Mesenchymal stem cell (in vitro differentiated cells and primary cell): ENCODE results near the gene ZNF74.
A peak's percentile ranks its signal among the peaks of the same experiment; 100 is the strongest.
"Not testable (repeated sequence)": the region's sequence is repeated elsewhere in the genome, so short reads cannot be mapped to it uniquely, and the experiment has no call there.

Experiments used
- DNase-seq: peaks from one replicate; pipeline ENCODE4 v3.0.0-alpha.2; 2013
- H2AFZ ChIP-seq: one replicate; pipeline ENCODE4 v1.6.1; 2013; ENCODE audit warnings: low read depth, mild to moderate bottlenecking, control low read depth, inconsistent platforms, low read length, moderate library complexity
- H2AK5ac ChIP-seq: 2 replicates; pipeline ENCODE4 v1.6.1; 2013; ENCODE audit warnings: low read length, moderate library complexity, mild to moderate bottlenecking, inconsistent platforms; ENCODE audit not compliant: severe bottlenecking
- H2BK120ac ChIP-seq: one replicate; pipeline ENCODE4 v1.6.1; 2013; ENCODE audit warnings: low read depth, mild to moderate bottlenecking, inconsistent platforms, low read length, moderate library complexity
- H2BK12ac ChIP-seq, 2 experiments: one replicate each; pipeline ENCODE4 v1.6.1; 2013; ENCODE audit warnings: inconsistent platforms in 2 of 2, low read length in 2 of 2, mild to moderate bottlenecking in 2 of 2, moderate library complexity in 2 of 2, control low read depth in 1 of 2
- H2BK15ac ChIP-seq: one replicate; pipeline ENCODE4 v1.6.1; 2013; ENCODE audit warnings: mild to moderate bottlenecking, low read depth, inconsistent platforms; ENCODE audit not compliant: poor library complexity, severe bottlenecking
- H2BK5ac ChIP-seq: 2 replicates; pipeline ENCODE4 v1.6.1; 2013; ENCODE audit warnings: low read depth, mild to moderate bottlenecking, low read length, control low read depth, inconsistent platforms; ENCODE audit not compliant: poor library complexity, severe bottlenecking
- H3K14ac ChIP-seq, 2 experiments: one replicate each; pipeline ENCODE4 v1.6.1; 2013; ENCODE audit warnings: inconsistent platforms in 2 of 2, low read length in 2 of 2, control low read depth in 1 of 2, mild to moderate bottlenecking in 1 of 2, moderate library complexity in 1 of 2
- H3K18ac ChIP-seq, 2 experiments: one replicate each; pipeline ENCODE4 v1.6.1; 2013; ENCODE audit warnings: inconsistent platforms in 2 of 2, low read length in 2 of 2, control low read depth in 1 of 2, low read depth in 1 of 2, mild to moderate bottlenecking in 1 of 2
- H3K23ac ChIP-seq, 2 experiments: one replicate each; pipeline ENCODE4 v1.6.1; 2013; ENCODE audit warnings: inconsistent platforms in 2 of 2, low read length in 2 of 2, mild to moderate bottlenecking in 2 of 2, moderate library complexity in 2 of 2, control low read depth in 1 of 2
- H3K27ac ChIP-seq: 2 replicates; pipeline ENCODE4 v1.5.1; 2013; ENCODE audit warnings: mild to moderate bottlenecking, moderate library complexity, low read length, control low read depth, inconsistent platforms; ENCODE audit not compliant: poor library complexity, severe bottlenecking
- H3K27me3 ChIP-seq, 2 experiments: 2 replicates each; pipeline versions ENCODE4 v1.6.1 to v1.7.0; 2013; ENCODE audit warnings: low read length in 2 of 2, mild to moderate bottlenecking in 2 of 2, moderate library complexity in 2 of 2, control low read depth in 1 of 2, inconsistent platforms in 1 of 2; ENCODE audit not compliant: control insufficient read depth in 1 of 2, insufficient read depth in 1 of 2
- H3K36me3 ChIP-seq, 2 experiments: 2 replicates each; pipeline versions ENCODE4 v1.6.1 to v1.7.0; 2013; ENCODE audit warnings: low read length in 2 of 2, control low read depth in 1 of 2, inconsistent platforms in 1 of 2, low read depth in 1 of 2, mild to moderate bottlenecking in 1 of 2; ENCODE audit not compliant: insufficient read depth in 2 of 2, control insufficient read depth in 1 of 2
- H3K4ac ChIP-seq, 2 experiments: one replicate each; pipeline ENCODE4 v1.6.1; 2013; ENCODE audit warnings: inconsistent platforms in 2 of 2, low read length in 2 of 2, mild to moderate bottlenecking in 2 of 2, moderate library complexity in 2 of 2, control low read depth in 1 of 2, low read depth in 1 of 2
- H3K4me1 ChIP-seq: 2 replicates; pipeline ENCODE4 v1.6.1; 2013; ENCODE audit warnings: low read depth, low read length, control low read depth; ENCODE audit not compliant: control insufficient read depth, insufficient read depth
- H3K4me2 ChIP-seq: 2 replicates; pipeline ENCODE4 v1.6.1; 2013; ENCODE audit warnings: low read length, mild to moderate bottlenecking, inconsistent platforms; ENCODE audit not compliant: poor library complexity, severe bottlenecking
- H3K4me3 ChIP-seq, 2 experiments: 2 replicates each; pipeline versions ENCODE4 v1.5.1 to v1.7.0; 2013; ENCODE audit warnings: low read length in 2 of 2, mild to moderate bottlenecking in 2 of 2, control low read depth in 1 of 2, low read depth in 1 of 2; ENCODE audit not compliant: insufficient read depth in 1 of 2
- H3K79me1 ChIP-seq: replicated peaks from 2 replicates; pipeline ENCODE4 v1.6.1; 2013; ENCODE audit warnings: mild to moderate bottlenecking, control low read depth, low read length, inconsistent platforms; ENCODE audit not compliant: poor library complexity, severe bottlenecking
- H3K9ac ChIP-seq: 2 replicates; pipeline ENCODE4 v1.7.0; 2013; ENCODE audit warnings: mild to moderate bottlenecking, low read length, moderate library complexity
- H3K9me3 ChIP-seq: 2 replicates; pipeline ENCODE4 v1.7.0; 2013; ENCODE audit warnings: mild to moderate bottlenecking, low read length; ENCODE audit not compliant: control insufficient read depth
- H4K8ac ChIP-seq: one replicate; pipeline ENCODE4 v1.6.1; 2013; ENCODE audit warnings: inconsistent platforms, mild to moderate bottlenecking, low read length, moderate library complexity
- H4K91ac ChIP-seq: one replicate; pipeline ENCODE4 v1.6.1; 2013; ENCODE audit warnings: mild to moderate bottlenecking, low read length, inconsistent platforms
- WGBS: methylation state at CpG from one replicate; pipeline ENCODE4 v1.1.7; 2013; ENCODE audit warnings: mixed read lengths; 5-methylcytosine and 5-hydroxymethylcytosine counted together

Gene ZNF74

GRCh38 chr22:20391222-20391621 lies 2.7 kb upstream of the ZNF74 start:
- Histone ChIP-seq H3K4me3 (no peak overlapping the region), H2AFZ (no peak overlapping the region), H3K27ac (no peak overlapping the region), H3K23ac (no peak overlapping the region), H4K91ac (no peak overlapping the region), H3K9ac (no peak overlapping the region), H3K79me1 (peaks cover 12% of the 10 kb centered on the region), H2AK5ac (no peak overlapping the region), H2BK120ac (no peak overlapping the region), H3K4ac (no peak overlapping the region), H3K18ac (no peak overlapping the region), H2BK5ac (no peak overlapping the region), H3K36me3 (peaks cover 0 to 4% of the 10 kb centered on the region in 2 experiments), H3K14ac (no peak overlapping the region), H4K8ac (no peak overlapping the region), H3K27me3 (peaks cover 4 to 7% of the 10 kb centered on the region in 2 experiments), H3K9me3 (no peaks in the 10 kb centered on the region), H2BK12ac (no peak overlapping the region), H3K4me1 (peaks cover 20% of the 10 kb centered on the region), H2BK15ac (no peak overlapping the region), H3K4me2 (no peak overlapping the region)
- DNase-seq: no peak
- WGBS: 87% methylated on average over 4 of the region's 4 CpGs

GRCh38 chr22:20392365-20392881 lies 1.5 kb upstream of the ZNF74 start:
- WGBS: 97% methylated on average over 47 of the region's 53 CpGs
- not testable (repeated sequence) for H3K4me3 ChIP-seq, H2AFZ ChIP-seq, DNase-seq, H3K23ac ChIP-seq, H3K27ac ChIP-seq, H2BK12ac ChIP-seq, H3K9ac ChIP-seq, H3K27me3 ChIP-seq, H3K4ac ChIP-seq, H4K8ac ChIP-seq, H3K9me3 ChIP-seq, H3K4me2 ChIP-seq, H4K91ac ChIP-seq, H2BK5ac ChIP-seq, H2BK120ac ChIP-seq, H3K14ac ChIP-seq, H3K18ac ChIP-seq, H2BK15ac ChIP-seq, H2AK5ac ChIP-seq, H3K36me3 ChIP-seq
- peaks cover 21% of the 10 kb centered on the region for H3K79me1 ChIP-seq
- peaks cover 21% of the 10 kb centered on the region for H3K4me1 ChIP-seq

- peak overlapping the region; percentile 70 for H2BK15ac ChIP-seq
- H4K91ac ChIP-seq: peak overlapping the region; percentile 87
- H3K23ac ChIP-seq: no peak overlapping the region
- no peak overlapping the region for H2BK12ac ChIP-seq
- H3K27ac ChIP-seq: no peak overlapping the region
- 98% methylated on average over 22 of the region's 23 CpGs for WGBS
- H2AK5ac ChIP-seq: no peak overlapping the region
- H3K79me1 ChIP-seq: peaks cover 24% of the 10 kb centered on the region
- H3K9me3 ChIP-seq: no peaks in the 10 kb centered on the region
- peak overlapping the region; percentile 71 for H2BK120ac ChIP-seq
- DNase-seq: no peak
- H4K8ac ChIP-seq: peak overlapping the region; percentile 100
- H3K36me3 ChIP-seq: peaks cover 0 to 4% of the 10 kb centered on the region in 2 experiments
- H2AFZ ChIP-seq: peak overlapping the region; percentile 92
- H3K4me2 ChIP-seq: peak overlapping the region; percentile 88
- peak overlapping the region in 1 of 2 experiments; percentile 93 for H3K4me3 ChIP-seq
- peak overlapping the region; percentile 78 to 94 for H3K18ac ChIP-seq
- no peak overlapping the region for H2BK5ac ChIP-seq
- H3K27me3 ChIP-seq: peaks cover 0 to 3% of the 10 kb centered on the region in 2 experiments
- peak overlapping the region; percentile 89 for H3K9ac ChIP-seq
- peaks cover 21% of the 10 kb centered on the region for H3K4me1 ChIP-seq
- no peak overlapping the region for H3K14ac ChIP-seq
- H3K4ac ChIP-seq: peak overlapping the region; percentile 91 to 92
Measured at GRCh38 chr22:20392983-20393704, 807 bp upstream of the ZNF74 start.

- no peak overlapping the region for H3K23ac ChIP-seq
- H3K4ac ChIP-seq: no peak overlapping the region
- H2AFZ ChIP-seq: no peak overlapping the region
- WGBS: 91% methylated on average over 20 of the region's 20 CpGs
- H3K4me3 ChIP-seq: peak overlapping the region in 1 of 2 experiments; percentile 93
- no peak for DNase-seq
- H3K14ac ChIP-seq: no peak overlapping the region
- H3K4me1 ChIP-seq: peaks cover 21% of the 10 kb centered on the region
- peaks cover 28% of the 10 kb centered on the region for H3K79me1 ChIP-seq
- no peak overlapping the region for H2BK15ac ChIP-seq
- H3K9ac ChIP-seq: peak overlapping the region; percentile 89
- H3K27me3 ChIP-seq: no peaks in the 10 kb centered on the region
- H4K91ac ChIP-seq: no peak overlapping the region
- no peak overlapping the region for H4K8ac ChIP-seq
- H2BK120ac ChIP-seq: no peak overlapping the region
- H3K4me2 ChIP-seq: peak overlapping the region; percentile 79
- H3K9me3 ChIP-seq: no peaks in the 10 kb centered on the region
- H2AK5ac ChIP-seq: no peak overlapping the region
- H3K36me3 ChIP-seq: peaks cover 0 to 6% of the 10 kb centered on the region in 2 experiments
- H3K18ac ChIP-seq: no peak overlapping the region
- H2BK5ac ChIP-seq: no peak overlapping the region
- H2BK12ac ChIP-seq: no peak overlapping the region
- H3K27ac ChIP-seq: no peak overlapping the region
Measured at GRCh38 chr22:20395181-20395906, 1.4 kb downstream of the ZNF74 start.
